Measurements from ENCODE around the gene ZNF487. TPM values are rescaled to one million over a fixed set of nuclear protein-coding genes. Genes with fewer than 3 reads are reported as not detected.
A peak's percentile ranks its signal among the peaks of the same experiment; 100 is the strongest.

The ZNF487 gene
- 3.7 TPM for polyA plus RNA-seq (2013, experiment 1 of 2)
- polyA plus RNA-seq (2013, experiment 2 of 2): 3.3 TPM

DNA sequence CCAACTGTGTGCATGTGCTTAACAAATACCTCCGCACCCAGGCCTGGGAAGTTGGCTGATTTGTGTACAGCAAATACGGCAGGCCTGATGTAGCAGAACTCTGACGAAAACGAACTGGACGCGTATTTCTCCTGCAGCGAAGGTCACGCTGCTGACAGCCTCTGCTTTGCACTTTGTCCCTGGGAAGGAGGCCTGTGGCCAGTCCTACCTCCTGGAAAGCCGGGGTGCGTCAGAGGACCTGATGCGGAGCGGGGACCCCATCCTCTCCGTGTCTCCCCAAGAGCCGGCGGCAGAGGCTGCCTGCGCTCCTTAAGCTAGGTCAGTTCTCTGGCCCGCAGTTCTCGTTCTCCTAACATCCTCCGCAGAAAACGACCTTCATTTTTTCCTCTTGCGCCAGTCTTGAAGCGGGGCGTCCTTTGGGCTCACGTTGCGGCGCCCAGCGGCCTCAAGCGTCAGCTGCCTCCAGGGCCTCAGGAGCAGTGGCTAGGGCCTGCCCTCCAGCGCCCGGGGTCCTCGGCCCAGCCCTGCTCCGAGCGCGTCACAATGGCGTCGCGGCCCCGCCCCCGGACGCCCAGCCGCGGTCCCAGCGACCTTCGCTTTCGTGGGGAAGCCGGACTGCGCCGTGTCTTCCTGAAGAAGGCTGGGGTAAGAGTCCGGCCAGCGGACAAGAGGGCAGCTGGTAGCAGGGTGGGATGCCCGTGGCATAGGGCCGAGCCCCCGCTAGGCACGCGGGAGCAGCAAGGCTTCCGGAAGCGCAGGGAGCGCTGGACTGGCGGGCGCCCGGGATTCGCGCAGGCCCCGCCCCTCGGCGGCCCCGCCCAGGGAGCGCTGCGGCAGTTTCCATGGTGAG is at the start of gene ZNF487:
Gene ZNF487, plus strand, starts transcription at position 821 of the 850 bp plus-strand sequence. CDS start 38,703 bp downstream, outside the sequence.
- Histone ChIP-seq H3K79me1 (ENCODE audit: low read depth, low read length) (no peaks in the 10 kb centered on the region), H3K4me2 (ENCODE audit: insufficient read depth, low read length, poor library complexity, severe bottlenecking) (peak within 1 kb of the TSS; percentile 98), H2BK15ac (ENCODE audit: low read length) (peak within 1 kb of the TSS; percentile 92), H4K8ac (ENCODE audit: low read depth, low read length) (peak within 1 kb of the TSS; percentile 93), H3K9ac (ENCODE audit: low read depth, low read length, poor library complexity) (peak within 1 kb of the TSS; percentile 99), H2AK5ac (ENCODE audit: low read depth, low read length) (peak within 1 kb of the TSS; percentile 97), H4K91ac (ENCODE audit: low read depth, low read length, poor library complexity) (peak within 1 kb of the TSS; percentile 92), H3K4ac (ENCODE audit: low read length) (no peak within 1 kb of the TSS), H3K27ac (replicated peaks; ENCODE audit: low read length) (peak within 1 kb of the TSS; percentile 95), H3K4me3 (ENCODE audit: low read length in 2 of 2) (peak within 1 kb of the TSS; percentile 88 to 98), H3K4me1 (ENCODE audit: control insufficient read depth in 2 of 2, insufficient read depth in 1 of 2, low read depth in 1 of 2, low read length in 2 of 2) (peaks cover 3 to 5% of the 10 kb centered on the region in 2 donors), H3K18ac (ENCODE audit: low read length) (peak within 1 kb of the TSS; percentile 100), H3K36me3 (replicated peaks in 1 of 2; ENCODE audit: control insufficient read depth in 2 of 2, insufficient read depth in 2 of 2, low read length in 2 of 2) (no peaks in the 10 kb centered on the region), H3K23ac (ENCODE audit: low read depth, low read length, poor library complexity) (peak within 1 kb of the TSS; percentile 89), H2BK12ac (ENCODE audit: low read length) (peak within 1 kb of the TSS; percentile 97), H3K9me3 (replicated peaks in 1 of 2; ENCODE audit: control insufficient read depth in 2 of 2, insufficient read depth in 1 of 2, low read depth in 1 of 2, low read length in 2 of 2) (no peaks in the 10 kb centered on the region), H3K14ac (ENCODE audit: low read length) (peak within 1 kb of the TSS; percentile 99), H2AFZ (ENCODE audit: low read length) (peak within 1 kb of the TSS; percentile 98), H2BK120ac (ENCODE audit: low read depth, low read length) (no peak within 1 kb of the TSS), H3K27me3 (ENCODE audit: control insufficient read depth in 3 of 3, insufficient read depth in 3 of 3, low read depth in 1 of 3, low read length in 3 of 3) (no peaks in the 10 kb centered on the region), H2BK5ac (ENCODE audit: low read length) (peak within 1 kb of the TSS; percentile 98)
- WGBS, 2 donors (ENCODE audit: extremely low coverage in 2 of 2, insufficient read length in 2 of 2, insufficient replicate concordance in 1 of 2): no CpG with 5 or more reads among the region's 69 CpGs
- DNase-seq (ENCODE audit: low spot score): peak; percentile 86

GRCh38 chr10:43387678-43388032 is 49.3 kb upstream of the ZNF487 start:
- no peak overlapping the region for H2AFZ ChIP-seq (ENCODE audit: low read length)
- H3K9ac ChIP-seq (ENCODE audit: low read depth, low read length, poor library complexity): no peak overlapping the region
- H2BK12ac ChIP-seq (ENCODE audit: low read length): no peak overlapping the region
- no peak overlapping the region for H3K4me2 ChIP-seq (ENCODE audit: insufficient read depth, low read length, poor library complexity, severe bottlenecking)
- no peak overlapping the region for H4K91ac ChIP-seq (ENCODE audit: low read depth, low read length, poor library complexity)
- no peak overlapping the region for H2BK120ac ChIP-seq (ENCODE audit: low read depth, low read length)
- no peak overlapping the region for H2BK15ac ChIP-seq (ENCODE audit: low read length)
- no peak overlapping the region for H3K4ac ChIP-seq (ENCODE audit: low read length)
- H3K23ac ChIP-seq (ENCODE audit: low read depth, low read length, poor library complexity): peak overlapping the region; percentile 50
- no peak overlapping the region for H3K14ac ChIP-seq (ENCODE audit: low read length)
- WGBS, 2 donors (ENCODE audit: extremely low coverage in 2 of 2, insufficient read length in 2 of 2, insufficient replicate concordance in 1 of 2): no CpG with 5 or more reads among the region's 5 CpGs
- peaks cover 9% of the 10 kb centered on the region for H3K79me1 ChIP-seq (ENCODE audit: low read depth, low read length)
- no peak overlapping the region for H2BK5ac ChIP-seq (ENCODE audit: low read length)
- H4K8ac ChIP-seq (ENCODE audit: low read depth, low read length): no peak overlapping the region
- no peaks in the 10 kb centered on the region for H3K4me1 ChIP-seq (ENCODE audit: control insufficient read depth in 2 of 2, insufficient read depth in 1 of 2, low read depth in 1 of 2, low read length in 2 of 2)
- no peak overlapping the region for H2AK5ac ChIP-seq (ENCODE audit: low read depth, low read length)
- no peak for DNase-seq (ENCODE audit: low spot score)
- H3K4me3 ChIP-seq (ENCODE audit: low read length in 2 of 2): no peak overlapping the region
- H3K27me3 ChIP-seq (ENCODE audit: control insufficient read depth in 3 of 3, insufficient read depth in 3 of 3, low read depth in 1 of 3, low read length in 3 of 3): no peaks in the 10 kb centered on the region
- peaks cover 36 to 82% of the 10 kb centered on the region in 2 donors for H3K36me3 ChIP-seq (replicated peaks in 1 of 2; ENCODE audit: control insufficient read depth in 2 of 2, insufficient read depth in 2 of 2, low read length in 2 of 2)
- H3K9me3 ChIP-seq (replicated peaks in 1 of 2; ENCODE audit: control insufficient read depth in 2 of 2, insufficient read depth in 1 of 2, low read depth in 1 of 2, low read length in 2 of 2): no peaks in the 10 kb centered on the region
- no peak overlapping the region for H3K18ac ChIP-seq (ENCODE audit: low read length)
- H3K27ac ChIP-seq (replicated peaks; ENCODE audit: low read length): no peak overlapping the region

- Histone ChIP-seq H2BK12ac (ENCODE audit: low read length) (no peak overlapping the region), H3K79me1 (ENCODE audit: low read depth, low read length) (peaks cover 9% of the 10 kb centered on the region), H2AK5ac (ENCODE audit: low read depth, low read length) (no peak overlapping the region), H2BK120ac (ENCODE audit: low read depth, low read length) (no peak overlapping the region), H3K9me3 (replicated peaks in 1 of 2; ENCODE audit: control insufficient read depth in 2 of 2, insufficient read depth in 1 of 2, low read depth in 1 of 2, low read length in 2 of 2) (no peaks in the 10 kb centered on the region), H3K4ac (ENCODE audit: low read length) (no peak overlapping the region), H4K8ac (ENCODE audit: low read depth, low read length) (no peak overlapping the region), H4K91ac (ENCODE audit: low read depth, low read length, poor library complexity) (no peak overlapping the region), H2BK15ac (ENCODE audit: low read length) (no peak overlapping the region), H3K27me3 (ENCODE audit: control insufficient read depth in 3 of 3, insufficient read depth in 3 of 3, low read depth in 1 of 3, low read length in 3 of 3) (no peaks in the 10 kb centered on the region), H3K14ac (ENCODE audit: low read length) (no peak overlapping the region), H3K9ac (ENCODE audit: low read depth, low read length, poor library complexity) (no peak overlapping the region), H2AFZ (ENCODE audit: low read length) (no peak overlapping the region), H3K36me3 (replicated peaks in 1 of 2; ENCODE audit: control insufficient read depth in 2 of 2, insufficient read depth in 2 of 2, low read length in 2 of 2) (peaks cover 43 to 100% of the 10 kb centered on the region in 2 donors), H2BK5ac (ENCODE audit: low read length) (no peak overlapping the region), H3K4me2 (ENCODE audit: insufficient read depth, low read length, poor library complexity, severe bottlenecking) (no peak overlapping the region), H3K27ac (replicated peaks; ENCODE audit: low read length) (no peak overlapping the region), H3K23ac (ENCODE audit: low read depth, low read length, poor library complexity) (no peak overlapping the region), H3K4me1 (ENCODE audit: control insufficient read depth in 2 of 2, insufficient read depth in 1 of 2, low read depth in 1 of 2, low read length in 2 of 2) (peaks cover 0 to 1% of the 10 kb centered on the region in 2 donors), H3K4me3 (ENCODE audit: low read length in 2 of 2) (no peak overlapping the region), H3K18ac (ENCODE audit: low read length) (no peak overlapping the region)
- DNase-seq (ENCODE audit: low spot score): no peak
- no CpG with 5 or more reads among the region's 3 CpGs for WGBS, 2 donors (ENCODE audit: extremely low coverage in 2 of 2, insufficient read length in 2 of 2, insufficient replicate concordance in 1 of 2)
These were observed 47.0 kb upstream of the ZNF487 start for GRCh38 chr10:43389867-43390266.

DNA sequence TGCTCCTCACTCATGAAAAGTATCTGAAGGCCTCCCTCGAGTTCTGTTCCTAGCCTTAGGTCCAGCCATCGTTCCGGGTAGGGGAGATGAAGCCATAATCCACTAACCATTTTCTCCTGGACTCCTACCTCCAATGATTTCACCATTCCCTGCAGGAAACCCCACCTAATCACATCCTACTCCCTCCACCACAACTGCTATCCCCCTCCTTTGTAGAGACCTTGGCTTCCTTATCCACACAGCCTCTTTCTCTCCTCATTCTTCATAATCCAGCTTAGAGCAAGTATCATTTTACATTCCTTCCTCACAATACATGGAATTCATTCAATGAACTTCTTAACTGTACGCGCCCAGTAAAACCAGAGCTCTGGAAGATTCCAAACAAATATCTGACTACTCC is 46.6 kb upstream of the ZNF487 start:
- Histone ChIP-seq H3K27ac (replicated peaks; ENCODE audit: low read length) (no peak overlapping the region), H2BK15ac (ENCODE audit: low read length) (no peak overlapping the region), H3K18ac (ENCODE audit: low read length) (no peak overlapping the region), H3K36me3 (replicated peaks in 1 of 2; ENCODE audit: control insufficient read depth in 2 of 2, insufficient read depth in 2 of 2, low read length in 2 of 2) (peaks cover 43 to 100% of the 10 kb centered on the region in 2 donors), H4K8ac (ENCODE audit: low read depth, low read length) (no peak overlapping the region), H2BK120ac (ENCODE audit: low read depth, low read length) (no peak overlapping the region), H3K27me3 (ENCODE audit: control insufficient read depth in 3 of 3, insufficient read depth in 3 of 3, low read depth in 1 of 3, low read length in 3 of 3) (no peaks in the 10 kb centered on the region), H3K4me2 (ENCODE audit: insufficient read depth, low read length, poor library complexity, severe bottlenecking) (no peak overlapping the region), H3K9ac (ENCODE audit: low read depth, low read length, poor library complexity) (no peak overlapping the region), H3K4me1 (ENCODE audit: control insufficient read depth in 2 of 2, insufficient read depth in 1 of 2, low read depth in 1 of 2, low read length in 2 of 2) (peaks cover 3 to 6% of the 10 kb centered on the region in 2 donors), H3K4me3 (ENCODE audit: low read length in 2 of 2) (no peak overlapping the region), H3K14ac (ENCODE audit: low read length) (no peak overlapping the region), H3K9me3 (replicated peaks in 1 of 2; ENCODE audit: control insufficient read depth in 2 of 2, insufficient read depth in 1 of 2, low read depth in 1 of 2, low read length in 2 of 2) (no peaks in the 10 kb centered on the region), H2BK5ac (ENCODE audit: low read length) (no peak overlapping the region), H3K4ac (ENCODE audit: low read length) (no peak overlapping the region), H4K91ac (ENCODE audit: low read depth, low read length, poor library complexity) (no peak overlapping the region), H2AK5ac (ENCODE audit: low read depth, low read length) (no peak overlapping the region), H3K79me1 (ENCODE audit: low read depth, low read length) (peaks cover 9% of the 10 kb centered on the region), H3K23ac (ENCODE audit: low read depth, low read length, poor library complexity) (no peak overlapping the region), H2AFZ (ENCODE audit: low read length) (no peak overlapping the region), H2BK12ac (ENCODE audit: low read length) (no peak overlapping the region)
- no peak for DNase-seq (ENCODE audit: low spot score)
- WGBS, 2 donors (ENCODE audit: extremely low coverage in 2 of 2, insufficient read length in 2 of 2, insufficient replicate concordance in 1 of 2): no CpG with 5 or more reads among the region's 5 CpGs
